Measurements from ENCODE around the gene S1PR4.
"Not testable (repeated sequence)": the region's sequence is repeated elsewhere in the genome, so short reads cannot be mapped to it uniquely, and the experiment has no call there.

DNA sequence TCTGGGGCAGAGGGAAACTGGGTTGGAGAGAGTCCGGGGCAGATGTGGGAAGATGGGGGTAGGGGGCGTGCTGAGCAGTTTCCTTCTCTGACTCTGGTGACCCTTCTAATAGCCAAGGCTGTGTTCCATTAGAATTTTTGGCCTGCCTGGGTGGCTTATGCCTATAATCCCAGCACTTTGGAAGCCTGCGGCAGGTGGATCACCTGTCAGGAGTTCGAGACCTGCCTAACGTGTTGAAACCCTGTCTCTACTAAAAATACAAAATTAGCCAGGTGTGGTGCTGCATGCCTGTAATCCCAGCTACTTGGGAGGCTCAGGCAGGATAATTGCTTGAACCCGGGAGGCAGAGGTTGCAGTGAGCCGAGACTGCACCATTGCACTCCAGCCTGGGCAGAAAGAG, 24.3 kb downstream of the S1PR4 start:
- not testable (repeated sequence) for TF ChIP-seq NR2F1 (CRISPR knock-in tag; IDR thresholded peaks at IDR 0.05); KDM5A (IDR thresholded peaks at IDR 0.05; ENCODE audit: borderline replicate concordance, low read length); SIX4 (CRISPR knock-in tag; IDR thresholded peaks at IDR 0.05); ZNF746 (CRISPR knock-in tag; IDR thresholded peaks at IDR 0.05); SMAD3 (CRISPR knock-in tag; IDR thresholded peaks at IDR 0.05); ZNF101 (CRISPR knock-in tag; IDR thresholded peaks at IDR 0.05; ENCODE audit: borderline replicate concordance, low read depth); SP2 (CRISPR knock-in tag; IDR thresholded peaks at IDR 0.05); BORCS8-MEF2B (CRISPR knock-in tag; IDR thresholded peaks at IDR 0.05)
- TF ChIP-seq, protein P1, sequence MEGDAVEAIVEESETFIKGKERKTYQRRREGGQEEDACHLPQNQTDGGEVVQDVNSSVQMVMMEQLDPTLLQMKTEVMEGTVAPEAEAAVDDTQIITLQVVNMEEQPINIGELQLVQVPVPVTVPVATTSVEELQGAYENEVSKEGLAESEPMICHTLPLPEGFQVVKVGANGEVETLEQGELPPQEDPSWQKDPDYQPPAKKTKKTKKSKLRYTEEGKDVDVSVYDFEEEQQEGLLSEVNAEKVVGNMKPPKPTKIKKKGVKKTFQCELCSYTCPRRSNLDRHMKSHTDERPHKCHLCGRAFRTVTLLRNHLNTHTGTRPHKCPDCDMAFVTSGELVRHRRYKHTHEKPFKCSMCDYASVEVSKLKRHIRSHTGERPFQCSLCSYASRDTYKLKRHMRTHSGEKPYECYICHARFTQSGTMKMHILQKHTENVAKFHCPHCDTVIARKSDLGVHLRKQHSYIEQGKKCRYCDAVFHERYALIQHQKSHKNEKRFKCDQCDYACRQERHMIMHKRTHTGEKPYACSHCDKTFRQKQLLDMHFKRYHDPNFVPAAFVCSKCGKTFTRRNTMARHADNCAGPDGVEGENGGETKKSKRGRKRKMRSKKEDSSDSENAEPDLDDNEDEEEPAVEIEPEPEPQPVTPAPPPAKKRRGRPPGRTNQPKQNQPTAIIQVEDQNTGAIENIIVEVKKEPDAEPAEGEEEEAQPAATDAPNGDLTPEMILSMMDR (CRISPR knock-in tag; IDR thresholded peaks at IDR 0.05) = not testable (repeated sequence)

Data from HepG2 (cell line).